Suprapubic skin (tissue), 4 donors: Measurements from ENCODE around the gene CDC27.

Source experiments
- EP300 ChIP-seq: sonication (generic); formaldehyde crosslinking; IDR thresholded peaks from one replicate; pipeline ENCODE4 v1.6.1; 2017; ENCODE audit warnings: antibody characterized with exemption
- POLR2A ChIP-seq, 2 donors: fragments of 450-650 bp; IDR thresholded peaks; one replicate each; pipeline ENCODE4 v1.6.1; 2017; ENCODE audit warnings: antibody characterized with exemption in 2 of 2, mild to moderate bottlenecking in 2 of 2, moderate library complexity in 2 of 2
- POLR2AphosphoS5 ChIP-seq, 3 donors: sonication (generic); formaldehyde crosslinking; IDR thresholded peaks; one replicate each; pipeline ENCODE4 v1.6.1; 2017; ENCODE audit warnings: antibody characterized with exemption in 3 of 3
- TF ChIP-seq, protein P1 (sequence below), 2 donors: fragments of 200-600 bp in 1 of 2; fragments of 450-650 bp in 1 of 2; sonication (generic) in 1 of 2; IDR thresholded peaks; one replicate each; pipeline ENCODE4 v1.5.1; 2016 to 2019; ENCODE audit warnings: antibody characterized with exemption in 2 of 2, mild to moderate bottlenecking in 1 of 2, moderate library complexity in 1 of 2

DNA sequence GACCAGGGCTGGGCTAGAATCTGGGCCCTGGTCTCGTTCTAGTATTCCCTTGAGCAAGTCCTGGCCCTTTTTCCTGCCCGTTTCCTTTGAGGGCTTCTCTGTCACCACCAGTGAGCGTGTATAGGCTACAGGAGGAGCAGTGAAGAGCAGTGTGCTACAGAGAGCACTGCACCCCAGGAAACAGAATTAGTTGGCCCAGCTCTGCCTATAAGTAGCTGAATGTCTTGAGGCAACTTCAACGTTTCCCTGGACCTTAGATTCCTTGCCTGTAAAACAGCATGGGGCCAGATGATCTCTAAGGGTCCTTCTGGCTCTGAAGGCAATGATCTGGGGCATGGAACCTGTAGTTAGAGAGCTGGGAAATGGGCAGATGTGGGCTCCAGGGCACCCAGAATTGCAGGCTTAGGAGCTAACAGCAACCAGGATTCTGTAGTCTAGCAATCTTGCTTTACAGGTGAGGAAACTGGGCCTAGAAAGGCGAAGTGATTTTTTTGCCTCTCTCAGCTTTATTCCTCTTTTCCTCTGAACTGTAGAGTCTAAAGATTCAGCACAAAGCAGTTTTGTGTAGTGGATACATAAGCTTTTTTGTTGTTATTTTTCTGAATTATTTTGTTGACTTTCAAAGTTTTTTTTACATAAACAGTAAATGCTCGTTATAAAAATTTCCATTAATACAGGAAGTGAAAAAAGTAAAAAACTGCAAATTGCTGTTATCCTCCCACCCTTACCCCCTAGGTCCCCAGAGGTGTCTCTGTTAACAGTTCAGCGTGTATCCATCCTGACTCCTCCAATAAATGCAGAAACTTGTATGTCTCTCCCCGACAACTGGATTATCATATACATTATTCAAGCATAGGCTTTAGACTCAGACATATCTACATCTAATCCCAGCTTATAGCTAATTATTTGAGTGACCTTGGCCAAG, 18.3 kb upstream of the CDC27 start:
- TF ChIP-seq, protein P1, sequence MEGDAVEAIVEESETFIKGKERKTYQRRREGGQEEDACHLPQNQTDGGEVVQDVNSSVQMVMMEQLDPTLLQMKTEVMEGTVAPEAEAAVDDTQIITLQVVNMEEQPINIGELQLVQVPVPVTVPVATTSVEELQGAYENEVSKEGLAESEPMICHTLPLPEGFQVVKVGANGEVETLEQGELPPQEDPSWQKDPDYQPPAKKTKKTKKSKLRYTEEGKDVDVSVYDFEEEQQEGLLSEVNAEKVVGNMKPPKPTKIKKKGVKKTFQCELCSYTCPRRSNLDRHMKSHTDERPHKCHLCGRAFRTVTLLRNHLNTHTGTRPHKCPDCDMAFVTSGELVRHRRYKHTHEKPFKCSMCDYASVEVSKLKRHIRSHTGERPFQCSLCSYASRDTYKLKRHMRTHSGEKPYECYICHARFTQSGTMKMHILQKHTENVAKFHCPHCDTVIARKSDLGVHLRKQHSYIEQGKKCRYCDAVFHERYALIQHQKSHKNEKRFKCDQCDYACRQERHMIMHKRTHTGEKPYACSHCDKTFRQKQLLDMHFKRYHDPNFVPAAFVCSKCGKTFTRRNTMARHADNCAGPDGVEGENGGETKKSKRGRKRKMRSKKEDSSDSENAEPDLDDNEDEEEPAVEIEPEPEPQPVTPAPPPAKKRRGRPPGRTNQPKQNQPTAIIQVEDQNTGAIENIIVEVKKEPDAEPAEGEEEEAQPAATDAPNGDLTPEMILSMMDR (IDR thresholded peaks at IDR 0.05), result no peak
- no peak for TF ChIP-seq EP300
- no peak for TF ChIP-seq POLR2A (IDR thresholded peaks at IDR 0.05)
- no peak for TF ChIP-seq POLR2AphosphoS5 (IDR thresholded peaks at IDR 0.05)
